Mammary epithelial cell (primary cell): ENCODE measurements around the gene LIMCH1.

Experiments used
- CTCF ChIP-seq, 2 donors: IDR thresholded peaks in 1 of 2; conservative IDR thresholded peaks in 1 of 2; 2 replicates each; pipeline ENCODE4 v1.5.1; 2011 to 2012; ENCODE audit warnings: inconsistent platforms in 2 of 2, low read length in 2 of 2, mild to moderate bottlenecking in 2 of 2, control low read depth in 1 of 2, low read depth in 1 of 2; ENCODE audit not compliant: insufficient read depth in 1 of 2; ENCODE audit errors: extremely low read depth in 1 of 2
- EZH2 ChIP-seq: IDR thresholded peaks from 2 replicates; pipeline ENCODE4 v1.6.1; 2012; ENCODE audit warnings: low read length, inconsistent platforms, borderline replicate concordance

GRCh38 chr4:41718907-41719306 is 180.9 kb downstream of the LIMCH1 start:
- TF ChIP-seq CTCF (conservative IDR thresholded peaks at IDR 0.05 in 1 of 2, IDR thresholded peaks at IDR 0.05 in 1 of 2; ENCODE audit: extremely low read depth in 1 of 2, insufficient read depth in 1 of 2, low read depth in 1 of 2, low read length in 2 of 2) (no peak), EZH2 (no peak)
